WERI-Rb-1 (cell line): ENCODE data around the gene TSPO2.

ENCODE experiments used
- DNase-seq: peaks from one replicate; pipeline ENCODE4 v3.0.0-alpha.2; 2020
- H3K27ac ChIP-seq: fragments of 250-450 bp; sonication (Bioruptor Pico); 2 replicates; pipeline ENCODE4 v1.5.1; 2020; ENCODE audit warnings: mild to moderate bottlenecking, moderate library complexity
- H3K27me3 ChIP-seq: fragments of 250-450 bp; sonication (Bioruptor Pico); 2 replicates; pipeline ENCODE4 v1.5.1; 2021; ENCODE audit warnings: mild to moderate bottlenecking, low read depth, moderate library complexity; ENCODE audit not compliant: insufficient read depth, severe bottlenecking
- H3K36me3 ChIP-seq: fragments of 250-450 bp; sonication (Bioruptor Pico); 2 replicates; pipeline ENCODE4 v1.5.1; 2020; ENCODE audit warnings: mild to moderate bottlenecking, moderate library complexity
- H3K4me3 ChIP-seq: 2 replicates; pipeline ENCODE4 v1.5.1; 2011; ENCODE audit warnings: low read depth, mild to moderate bottlenecking, control low read depth, low read length
- H3K9me3 ChIP-seq: fragments of 250-450 bp; sonication (Bioruptor Pico); 2 replicates; pipeline ENCODE4 v1.5.1; 2021; ENCODE audit warnings: mild to moderate bottlenecking, moderate library complexity; ENCODE audit not compliant: severe bottlenecking
- CTCF ChIP-seq: IDR thresholded peaks from 2 replicates; pipeline ENCODE4 v1.5.1; 2011; ENCODE audit warnings: low read depth, mild to moderate bottlenecking, control low read depth, inconsistent platforms, low read length

Gene TSPO2

GRCh38 chr6:41059556-41059955, 17.3 kb downstream of the TSPO2 start:
- no peaks in the 10 kb centered on the region for H3K9me3 ChIP-seq
- DNase-seq, result no peak
- no peak overlapping the region for H3K4me3 ChIP-seq
- no peak for TF ChIP-seq CTCF
- peaks cover 31% of the 10 kb centered on the region for H3K36me3 ChIP-seq
- no peaks in the 10 kb centered on the region for H3K27me3 ChIP-seq
- H3K27ac ChIP-seq, result no peak overlapping the region

GRCh38 chr6:41061196-41061726, 19.0 kb downstream of the TSPO2 start:
- no peak overlapping the region for H3K27ac ChIP-seq
- no peak overlapping the region for H3K4me3 ChIP-seq
- H3K9me3 ChIP-seq, result no peaks in the 10 kb centered on the region
- no peaks in the 10 kb centered on the region for H3K27me3 ChIP-seq
- peaks cover 45% of the 10 kb centered on the region for H3K36me3 ChIP-seq
- TF ChIP-seq CTCF, result no peak
- no peak for DNase-seq

GRCh38 chr6:41062056-41062455, 19.8 kb downstream of the TSPO2 start:
- DNase-seq, result no peak
- no peaks in the 10 kb centered on the region for H3K27me3 ChIP-seq
- no peak for TF ChIP-seq CTCF

GRCh38 chr6:41063884-41064285, 21.6 kb downstream of the TSPO2 start:
- Histone ChIP-seq H3K36me3 (peaks cover 51% of the 10 kb centered on the region), H3K4me3 (no peak overlapping the region), H3K27ac (no peak overlapping the region), H3K9me3 (no peaks in the 10 kb centered on the region), H3K27me3 (no peaks in the 10 kb centered on the region)
- no peak for TF ChIP-seq CTCF
- DNase-seq, result no peak

More at GRCh38 chr6:41062056-41062455, 19.8 kb downstream of the TSPO2 start:
- Histone ChIP-seq H3K9me3 (no peaks in the 10 kb centered on the region), H3K27ac (no peak overlapping the region), H3K4me3 (no peak overlapping the region), H3K36me3 (peaks cover 46% of the 10 kb centered on the region)

- DNase-seq, result no peak
- Histone ChIP-seq H3K4me3 (no peak overlapping the region), H3K36me3 (peaks cover 51% of the 10 kb centered on the region), H3K27ac (no peak overlapping the region), H3K9me3 (no peaks in the 10 kb centered on the region), H3K27me3 (no peaks in the 10 kb centered on the region)
- TF ChIP-seq CTCF, result no peak
These were observed 22.6 kb downstream of the TSPO2 start for GRCh38 chr6:41064841-41065240.

GRCh38 chr6:41065550-41066026, 23.3 kb downstream of the TSPO2 start:
- H3K27me3 ChIP-seq, result no peaks in the 10 kb centered on the region
- no peak for DNase-seq
- no peaks in the 10 kb centered on the region for H3K9me3 ChIP-seq
- no peak for TF ChIP-seq CTCF
- no peak overlapping the region for H3K4me3 ChIP-seq
- H3K36me3 ChIP-seq, result peaks cover 51% of the 10 kb centered on the region
- no peak overlapping the region for H3K27ac ChIP-seq
